OCI-M1 (cell line): ENCODE data around the gene ATG7.
"Not testable (repeated sequence)": the region's sequence is repeated elsewhere in the genome, so short reads cannot be mapped to it uniquely, and the experiment has no call there.

Experiments used
- DNase-seq: peaks from one replicate; lab custom pipeline; 2025; lab: John Stamatoyannopoulos, UW

The ATG7 gene

DNA sequence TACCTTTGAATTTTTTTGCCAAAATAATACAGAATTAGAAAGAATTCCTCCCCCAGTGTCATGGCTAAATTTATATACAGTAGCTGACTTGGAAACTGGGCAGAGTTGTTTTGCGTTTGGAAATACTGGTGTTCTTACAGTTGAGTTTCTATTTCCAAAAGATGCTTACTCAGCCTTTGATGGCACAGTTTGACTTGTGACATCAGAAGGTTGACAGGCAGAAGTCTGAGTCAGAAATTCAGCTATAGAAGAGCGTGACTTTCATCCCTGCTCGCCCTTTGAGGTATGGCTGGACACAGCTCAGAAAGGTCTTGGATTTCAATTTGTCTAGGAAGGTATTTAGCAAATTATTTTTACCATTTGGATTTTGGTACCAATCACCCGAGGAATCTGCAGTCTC, 195.7 kb downstream of the ATG7 start:
- no peak for DNase-seq

DNA sequence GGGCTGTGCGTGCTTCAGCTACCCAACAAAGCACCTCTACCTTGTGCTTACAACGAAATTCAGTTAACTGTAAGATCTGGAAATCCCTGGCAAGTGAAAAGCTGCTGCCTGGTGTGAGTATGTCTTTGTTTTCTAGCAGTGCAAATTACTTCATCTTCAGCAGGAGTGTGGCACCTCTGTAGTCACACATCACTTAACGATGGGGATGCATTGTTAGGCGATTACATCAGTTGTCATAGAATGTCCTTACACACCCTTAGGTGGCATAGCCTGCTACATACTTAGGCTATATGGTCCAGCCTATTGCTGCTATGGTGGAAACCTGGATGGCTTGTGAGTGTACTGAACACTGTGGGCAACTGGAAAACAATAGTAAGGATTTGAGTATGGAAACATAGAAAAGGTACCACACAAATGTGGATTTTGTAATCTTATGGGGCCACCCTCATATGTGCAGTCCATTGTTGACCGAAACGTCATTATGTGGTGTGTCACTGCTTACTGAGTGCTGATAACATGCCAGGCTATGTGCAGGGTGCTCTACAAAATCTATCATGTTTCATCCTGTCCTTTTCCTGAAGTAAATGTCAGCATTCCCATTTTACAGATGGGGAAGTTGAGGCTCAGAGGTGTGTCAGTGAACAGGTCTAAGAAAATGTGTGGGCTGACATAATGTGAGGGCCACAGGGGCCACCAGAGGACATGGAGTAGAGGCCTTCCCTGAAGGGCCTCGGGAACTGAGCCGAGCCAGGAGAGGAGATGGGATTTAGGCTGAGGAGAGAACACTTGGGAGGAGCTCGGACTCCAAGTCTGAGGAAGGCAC, 198.0 kb downstream of the ATG7 start:
- no peak for DNase-seq

DNA sequence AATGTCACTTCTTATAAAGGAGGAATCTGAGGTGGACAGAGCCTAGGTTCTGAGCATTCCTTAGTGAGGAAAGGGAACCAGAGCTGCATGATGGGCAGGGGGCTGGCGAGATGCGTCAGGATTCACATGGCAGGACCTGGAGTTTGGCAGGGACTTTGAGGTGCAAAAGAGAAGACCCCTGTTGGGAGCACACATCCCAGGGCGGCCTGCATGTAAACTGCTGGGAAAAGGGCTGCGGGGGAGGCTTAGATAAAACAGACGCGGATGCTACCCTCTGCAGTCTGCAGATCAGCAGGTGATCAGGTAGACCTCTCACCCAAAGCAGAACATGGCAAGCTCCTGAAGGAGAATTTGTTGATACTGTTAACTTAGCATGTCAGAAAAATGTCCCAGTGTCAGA, 203.1 kb downstream of the ATG7 start:
- DNase-seq = no peak

DNA sequence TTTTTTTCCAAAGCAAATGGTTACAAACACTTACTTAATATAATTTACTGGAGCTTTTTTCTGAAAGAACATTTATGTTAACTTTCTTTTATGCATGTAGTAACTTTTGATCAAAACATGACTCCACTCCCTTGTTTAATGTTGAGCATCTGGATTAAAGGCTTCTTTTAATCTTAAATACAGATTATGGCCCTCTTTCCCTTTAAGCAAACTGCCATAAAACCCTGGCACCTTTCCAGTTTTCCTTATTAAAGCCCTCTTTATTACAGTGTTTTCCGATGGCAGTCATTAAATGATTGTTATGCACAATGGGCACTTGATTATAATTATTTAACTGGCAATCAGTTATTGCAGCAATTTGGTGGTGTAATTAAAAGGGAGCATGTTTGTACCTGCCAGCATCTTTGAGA, 204.5 kb downstream of the ATG7 start:
- no peak for DNase-seq

DNA sequence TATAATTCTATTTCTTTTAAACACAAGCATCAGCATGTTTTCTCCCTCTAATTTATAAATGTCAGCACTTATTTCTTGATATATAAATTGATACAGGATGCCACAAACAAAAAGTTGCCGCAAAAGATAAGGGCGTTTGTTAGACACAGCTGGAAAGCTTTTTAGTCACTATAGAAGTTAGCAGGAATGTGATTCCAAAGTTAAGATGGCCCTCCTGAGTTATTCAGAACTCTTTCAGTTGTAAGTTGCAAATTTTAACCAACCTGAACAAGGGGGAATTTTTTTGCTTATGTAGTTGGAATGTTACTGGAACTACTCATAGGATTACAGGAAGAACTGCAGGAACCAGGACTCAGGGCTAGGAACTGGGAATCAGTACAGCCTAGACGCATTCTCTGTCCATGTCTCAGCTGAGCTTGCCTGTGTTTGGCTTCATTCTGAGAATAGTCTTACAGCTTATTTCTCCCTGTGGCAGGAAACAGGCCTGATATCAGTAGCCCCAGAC, 205.3 kb downstream of the ATG7 start:
- DNase-seq = peak; percentile 25

DNA sequence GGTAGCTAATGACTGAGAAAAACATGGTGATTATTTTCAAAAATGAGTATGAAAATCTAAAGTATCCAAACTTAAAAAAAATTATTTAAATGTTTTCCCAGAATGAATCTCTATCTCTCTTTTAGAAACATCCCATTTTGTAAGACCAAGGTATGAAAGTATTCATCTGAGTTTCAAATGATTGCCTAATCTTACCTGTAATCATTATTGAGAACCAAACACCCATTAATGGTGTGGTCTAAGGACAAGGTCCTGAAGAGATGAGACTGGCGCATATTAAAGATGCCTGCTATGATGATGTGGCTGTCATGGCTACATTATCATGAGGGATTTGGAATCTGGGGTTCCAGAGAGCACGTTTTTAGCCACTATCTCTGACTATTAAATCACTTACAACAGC, 206.0 kb downstream of the ATG7 start:
- no peak for DNase-seq

DNA sequence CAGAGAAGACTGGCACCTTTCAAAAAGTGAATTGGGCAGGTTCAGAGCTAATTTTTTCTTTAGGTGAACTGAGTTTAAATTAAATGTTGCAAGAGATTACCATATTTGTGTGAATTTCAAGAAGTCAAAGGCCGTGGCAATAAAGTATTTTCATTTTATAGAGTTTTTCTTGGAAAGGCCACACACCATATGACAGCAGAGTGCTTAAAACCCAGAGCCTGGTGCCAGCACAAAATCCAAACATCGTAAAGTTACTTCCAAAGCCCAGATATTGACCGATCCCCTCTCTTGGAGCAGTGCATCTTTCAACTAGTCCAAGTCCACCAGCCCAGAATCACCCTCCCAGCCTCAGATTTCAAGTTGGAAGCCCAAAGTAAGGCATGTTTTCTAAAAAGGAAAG, 207.0 kb downstream of the ATG7 start:
- DNase-seq = no peak

DNA sequence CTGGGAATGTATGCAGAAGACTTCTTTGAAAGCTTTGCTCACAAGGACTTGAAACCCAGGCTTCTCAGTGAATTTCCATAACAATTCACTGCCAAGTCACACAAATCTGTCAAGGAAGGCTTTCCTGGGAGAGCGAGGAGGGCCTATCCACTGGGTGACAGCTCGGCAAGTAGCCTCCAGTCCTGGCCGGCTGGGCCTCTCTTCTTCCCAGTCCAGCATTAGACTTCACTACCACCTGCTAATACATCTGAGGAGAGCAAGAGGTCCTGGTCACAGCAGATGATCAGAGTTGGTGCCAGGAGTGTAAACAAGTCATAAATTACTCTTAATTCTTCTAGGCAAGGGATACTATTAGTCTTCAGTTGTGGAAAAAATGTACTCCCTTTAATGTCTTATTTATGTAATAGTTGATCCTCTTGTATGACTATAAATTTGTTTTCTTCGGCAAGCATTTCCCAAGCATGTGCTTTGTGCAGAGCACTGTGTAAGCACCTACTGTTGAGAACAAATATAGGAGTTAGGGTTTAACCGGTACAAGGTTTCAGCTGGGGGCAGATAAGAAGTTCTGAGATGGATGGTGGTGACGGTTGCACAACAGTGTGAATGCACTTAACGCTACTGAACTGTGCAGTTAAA, 208.6 kb downstream of the ATG7 start:
- DNase-seq = peak; percentile 71

DNA sequence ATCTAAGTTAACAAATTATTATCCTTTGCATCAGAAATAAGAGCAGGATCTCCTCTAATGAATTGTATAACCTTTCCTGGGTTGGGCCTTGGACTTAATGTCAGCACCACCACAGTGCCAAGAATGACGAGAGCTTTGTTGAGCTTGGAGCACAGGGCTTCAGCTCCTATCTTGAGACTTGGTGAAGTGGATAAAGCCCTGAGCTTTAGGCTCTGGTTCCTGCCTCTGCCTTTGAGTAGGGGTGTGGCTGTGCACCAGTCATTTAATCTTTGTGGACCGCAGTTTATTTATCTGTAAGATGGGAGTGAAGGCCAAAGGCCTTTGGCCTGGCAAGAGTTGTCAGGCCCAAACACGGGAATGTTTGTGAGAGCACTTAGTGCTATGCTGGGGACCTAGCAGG, 209.4 kb downstream of the ATG7 start:
- no peak for DNase-seq

DNA sequence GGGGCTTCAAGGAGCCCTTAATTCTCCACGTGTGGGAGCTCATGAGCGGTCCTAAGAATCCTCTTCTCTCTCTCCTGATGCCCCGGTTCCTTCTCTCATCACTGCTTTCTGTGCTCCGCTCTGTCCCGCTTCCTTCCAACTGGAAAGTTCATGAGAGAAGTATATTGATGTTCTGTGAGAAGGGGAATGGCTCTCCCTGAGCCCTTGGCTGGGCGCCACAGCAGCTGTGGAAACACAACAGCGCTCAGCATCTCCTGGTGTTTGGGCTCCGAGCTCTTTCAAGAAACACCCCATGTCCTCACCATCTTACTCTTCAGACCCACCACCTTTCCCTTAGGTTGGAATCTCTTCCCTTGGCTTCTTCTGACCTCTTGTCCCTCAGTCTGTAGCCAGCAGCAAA, 209.8 kb downstream of the ATG7 start:
- DNase-seq = no peak

DNA sequence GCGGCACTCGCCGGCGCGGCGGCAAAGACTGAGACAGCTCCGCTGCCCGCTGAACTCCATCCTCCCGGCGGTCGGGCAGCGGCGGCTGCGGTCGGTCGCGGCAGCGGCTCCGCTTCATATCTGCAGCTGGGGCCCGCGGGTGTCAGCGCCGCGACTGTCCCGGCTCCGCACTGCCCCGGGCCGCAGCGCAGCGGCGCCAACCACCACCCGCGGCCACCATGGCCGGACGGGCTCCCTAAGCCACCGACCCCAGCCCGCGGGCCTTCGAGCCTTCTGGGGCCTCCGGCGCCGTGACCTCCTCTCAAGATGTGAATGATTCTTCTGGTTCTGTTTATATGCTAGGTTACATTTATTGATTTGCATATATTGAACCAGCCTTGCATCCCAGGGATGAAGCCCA, 216.2 kb downstream of the ATG7 start:
- DNase-seq = not testable (repeated sequence)

DNA sequence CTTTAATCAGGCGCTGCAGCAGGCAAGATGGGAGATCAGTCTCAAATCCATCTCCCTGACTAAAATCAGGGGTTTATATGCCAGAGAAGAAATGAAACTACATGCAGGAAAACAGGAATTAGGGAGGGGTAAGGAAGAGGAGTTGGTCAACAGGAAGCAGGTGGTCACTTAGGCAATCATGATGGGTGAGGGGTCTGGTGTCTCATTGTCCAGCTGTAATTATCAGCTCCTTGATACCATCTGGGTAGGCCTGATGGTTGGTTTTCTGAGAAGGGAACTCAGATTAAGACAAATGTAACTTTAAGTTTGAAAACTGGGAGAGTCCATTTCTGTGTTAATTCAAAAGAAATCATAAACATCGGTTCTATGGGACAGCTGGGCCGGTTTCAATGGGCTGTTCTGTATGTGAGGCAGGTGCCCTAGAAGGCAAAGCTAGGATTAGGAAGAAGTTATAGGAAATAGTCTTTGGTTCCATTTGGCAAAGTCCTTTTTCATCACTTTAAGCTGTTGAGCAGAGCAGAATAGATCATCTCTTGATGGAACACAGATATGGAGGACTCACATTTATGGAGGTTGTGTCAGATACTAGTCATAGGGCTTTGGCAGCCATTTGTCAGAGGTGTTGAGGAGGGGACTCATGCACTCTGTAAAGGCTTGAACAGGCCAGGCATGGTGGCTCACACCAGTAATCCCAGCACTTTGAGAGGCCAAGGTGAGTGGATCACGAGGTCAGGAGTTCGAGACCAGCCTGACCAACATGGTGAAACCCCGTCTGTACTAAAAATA, 222.1 kb downstream of the ATG7 start:
- DNase-seq = peak; percentile 58

DNA sequence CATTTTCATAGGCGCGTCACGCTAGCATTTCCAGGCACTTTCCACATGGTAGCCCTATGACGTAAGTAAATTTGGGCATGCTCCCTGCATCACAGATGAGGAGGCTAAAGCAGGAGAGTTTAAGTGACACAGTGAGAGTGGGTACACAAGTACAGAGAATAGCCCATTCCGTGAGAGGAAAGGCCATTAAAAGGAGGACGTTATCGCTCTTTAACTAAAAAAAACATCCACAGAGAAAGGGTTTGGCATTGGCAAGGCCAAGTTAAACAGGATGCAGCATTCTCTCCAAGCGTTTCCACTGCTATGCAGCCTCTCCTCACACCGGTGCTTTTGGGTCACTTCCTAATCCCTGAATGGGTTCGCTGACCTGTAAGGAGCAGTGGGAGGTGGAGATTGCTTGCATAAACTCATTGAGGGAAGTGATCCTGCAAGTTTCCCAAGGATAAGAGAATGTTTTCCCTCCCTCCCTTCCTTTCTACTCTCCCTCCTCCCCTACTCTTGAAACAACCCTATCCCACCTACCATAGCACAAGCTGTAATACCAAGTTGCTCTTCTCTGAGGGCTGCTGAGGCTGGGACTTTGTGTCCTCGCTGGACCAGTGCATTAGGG, 223.9 kb downstream of the ATG7 start:
- no peak for DNase-seq

DNA sequence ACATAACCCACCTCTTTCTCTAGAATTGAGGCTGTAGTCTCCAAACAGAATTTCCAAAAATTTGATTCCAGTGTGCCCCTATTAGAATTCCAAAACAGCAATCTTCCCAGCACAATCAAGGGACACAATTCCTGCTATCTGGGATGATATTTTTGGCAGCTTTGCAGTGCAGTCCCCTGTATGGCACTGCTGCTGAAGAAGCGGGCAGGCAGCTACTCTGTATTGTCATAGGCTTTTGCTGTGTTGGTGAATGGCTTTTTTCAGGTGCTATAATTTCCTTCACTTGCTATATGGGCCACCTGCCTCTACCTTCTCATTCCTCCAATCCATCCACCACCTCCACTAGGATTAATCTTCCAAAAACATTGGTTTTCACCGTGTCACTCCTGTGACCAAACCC, 226.0 kb downstream of the ATG7 start:
- no peak for DNase-seq

DNA sequence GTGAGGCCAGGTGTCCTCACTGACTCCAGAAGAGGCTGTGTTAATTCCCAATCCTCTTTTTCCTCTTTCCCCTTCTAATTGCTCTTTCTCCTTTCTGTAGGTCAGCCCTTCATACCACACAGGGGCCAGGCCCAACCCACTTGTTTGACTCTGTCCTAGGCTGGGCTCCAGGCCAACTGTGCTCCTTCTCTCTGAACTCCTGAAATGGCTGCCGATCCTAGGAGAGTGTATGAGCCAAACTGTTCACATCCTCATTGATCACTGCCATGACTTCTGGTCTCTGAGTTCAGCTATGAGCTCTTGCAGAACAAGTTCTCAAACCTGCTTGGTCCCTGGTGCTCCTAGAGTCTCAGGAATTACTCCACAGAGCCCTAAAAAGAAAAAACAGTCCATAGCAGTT, 226.4 kb downstream of the ATG7 start:
- DNase-seq = no peak

DNA sequence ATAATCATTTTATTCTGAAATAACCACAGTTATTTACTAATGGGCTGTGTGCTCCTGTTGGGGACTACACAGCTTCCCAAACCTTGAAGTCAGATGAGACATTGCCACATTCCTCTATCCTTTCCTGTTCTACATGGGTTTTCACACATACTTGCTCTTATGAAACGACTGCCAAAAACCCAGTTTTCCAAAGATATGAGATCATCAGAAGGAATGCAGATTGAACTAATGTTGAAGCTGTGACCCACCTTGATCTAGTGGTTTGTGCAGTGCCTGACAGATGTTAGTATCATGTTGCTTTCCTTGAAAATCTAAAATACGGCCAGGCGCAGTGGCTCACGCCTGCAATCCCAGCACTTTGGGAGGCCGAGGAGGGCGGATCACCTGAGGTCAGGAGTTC, 226.9 kb downstream of the ATG7 start:
- DNase-seq = no peak

DNA sequence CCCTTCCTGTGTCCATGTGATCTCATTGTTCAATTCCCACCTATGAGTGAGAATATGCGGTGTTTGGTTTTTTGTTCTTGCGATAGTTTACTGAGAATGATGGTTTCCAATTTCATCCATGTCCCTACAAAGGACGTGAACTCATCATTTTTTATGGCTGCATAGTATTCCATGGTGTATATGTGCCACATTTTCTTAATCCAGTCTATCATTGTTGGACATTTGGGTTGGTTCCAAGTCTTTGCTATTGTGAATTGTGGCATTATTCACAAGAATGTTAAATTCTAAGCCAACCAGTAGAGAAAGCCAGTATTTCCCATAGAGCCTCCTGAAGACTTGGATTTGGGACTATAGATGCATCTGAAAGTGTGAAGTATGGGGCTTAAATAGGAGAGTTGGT, 230.2 kb downstream of the ATG7 start:
- DNase-seq = not testable (repeated sequence)

DNA sequence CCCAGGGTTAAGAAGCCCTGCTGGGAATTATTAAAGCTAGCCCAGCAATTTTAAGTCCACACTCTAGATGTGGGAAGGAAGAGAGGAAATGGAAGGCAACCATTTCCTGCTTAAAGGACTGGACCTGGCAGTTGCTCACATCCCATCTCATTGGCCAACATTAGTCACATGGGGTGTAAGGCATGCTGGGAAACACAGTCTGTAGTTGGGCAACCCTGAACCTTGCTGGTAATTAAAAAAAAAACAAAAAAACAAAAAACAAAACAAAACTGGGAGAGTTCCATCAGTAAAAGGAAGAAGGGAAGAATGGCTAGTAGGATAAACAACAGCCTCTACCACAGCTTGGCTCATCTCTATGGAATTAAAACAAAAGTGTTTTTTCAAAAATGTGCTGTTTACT, 235.5 kb downstream of the ATG7 start:
- peak; percentile 66 for DNase-seq

DNA sequence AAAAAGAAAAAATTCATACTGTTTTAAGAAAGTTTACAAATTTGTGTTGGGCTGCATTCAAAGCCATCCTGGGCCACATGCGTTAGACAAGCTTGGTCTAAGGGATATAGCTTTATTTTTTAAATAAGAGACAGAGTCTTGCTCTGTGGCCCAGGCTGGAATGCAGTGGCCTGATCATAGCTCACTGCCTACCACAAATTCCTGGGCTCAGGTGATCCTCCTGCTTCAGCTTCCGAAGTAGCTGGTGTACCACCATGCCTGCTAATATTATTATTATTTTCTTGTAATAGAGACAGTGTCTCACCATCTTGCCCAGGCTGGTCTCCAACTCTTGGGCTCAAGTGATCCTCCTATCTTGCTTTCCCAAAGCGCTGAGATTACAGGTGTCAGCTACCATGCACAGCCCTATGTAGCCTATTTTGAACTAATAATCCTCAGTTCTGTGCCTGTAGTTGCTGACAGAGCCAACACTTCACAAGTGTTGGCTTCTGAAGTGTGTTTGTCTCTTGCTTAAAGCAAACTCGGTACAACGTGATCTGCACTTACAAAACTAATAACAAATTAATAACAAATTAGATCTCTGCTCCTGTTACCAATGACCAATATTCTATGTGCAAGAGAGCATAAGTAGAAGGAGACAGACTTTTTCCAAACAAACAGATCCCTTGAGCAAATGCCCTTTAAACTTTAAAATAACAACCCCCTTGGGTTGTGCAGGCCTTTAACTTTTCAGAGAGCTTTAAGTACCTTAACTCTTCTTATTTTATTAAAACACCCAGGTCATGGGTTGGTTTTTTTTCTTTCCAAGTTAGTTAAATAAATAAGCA, 236.4 kb downstream of the ATG7 start:
- DNase-seq = no peak

DNA sequence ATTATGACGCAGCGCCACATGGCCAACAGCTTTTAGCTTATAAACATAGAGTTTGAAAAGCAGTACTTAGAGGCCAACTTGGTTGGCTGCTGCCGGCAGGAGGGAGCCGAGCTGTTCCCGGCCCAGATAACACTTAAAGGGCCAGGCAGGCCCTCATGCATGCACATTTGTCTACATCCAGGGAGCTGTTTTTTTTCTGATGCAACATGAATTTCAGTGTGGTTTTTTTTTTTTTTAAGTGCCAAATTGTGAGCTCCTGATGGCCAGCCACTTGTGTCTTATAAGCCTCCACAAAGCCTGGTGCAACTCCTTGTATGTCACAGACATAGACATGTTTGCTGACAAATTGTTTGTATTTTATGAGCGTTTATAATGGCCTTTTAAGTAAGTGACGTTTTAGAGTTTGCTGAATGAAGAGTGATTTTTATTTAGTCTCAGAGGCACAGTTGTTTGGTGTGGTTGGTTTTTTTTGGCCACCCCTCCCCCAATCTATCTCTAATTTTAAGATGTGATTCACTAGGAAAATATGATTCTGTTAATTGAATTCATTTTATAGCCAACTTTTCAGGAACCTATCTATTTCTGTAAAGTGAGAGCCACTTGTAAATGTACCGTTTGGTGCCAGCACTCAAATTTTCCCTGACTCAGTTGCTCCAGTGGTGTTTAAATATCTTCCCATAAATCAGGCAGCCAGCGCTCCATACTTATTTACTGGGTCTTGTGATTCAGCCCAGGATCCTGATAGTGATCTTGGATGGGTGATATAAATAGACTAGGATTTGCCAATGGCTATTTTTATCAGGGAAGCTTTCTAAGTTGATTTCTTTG, 237.2 kb downstream of the ATG7 start:
- peak; percentile 98 for DNase-seq

DNA sequence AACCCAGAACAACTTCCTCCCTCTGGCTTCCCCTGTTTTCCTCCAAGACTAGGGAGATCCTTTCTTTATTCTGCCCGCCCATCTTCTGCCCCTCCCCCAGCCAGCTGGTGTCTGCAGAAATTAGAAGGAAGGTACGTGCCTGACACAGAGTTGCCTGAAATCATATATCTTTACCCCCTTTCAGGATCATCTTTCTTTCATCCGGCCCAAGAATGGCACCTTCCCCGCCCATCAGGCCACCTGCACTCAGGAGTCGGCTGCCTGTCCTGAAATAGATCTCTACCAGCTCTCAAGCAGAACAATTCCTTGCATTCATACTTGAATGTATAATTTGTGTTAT, 237.8 kb downstream of the ATG7 start:
- DNase-seq = peak; percentile 79
